AG04450 (cell line): ENCODE data around the gene IQSEC2. TPM values are rescaled to one million over a fixed set of nuclear protein-coding genes. Genes with fewer than 3 reads are reported as not detected.

Experiments used
- CTCF ChIA-PET: fragments of 300-600, 350-600 bp; formaldehyde crosslinking; extraction: SDS; loops from one replicate; lab custom pipeline; 2022; ENCODE audit warnings: antibody characterized with exemption, inconsistent platforms; lab: Charles Lee
- POLR2A ChIA-PET: fragments of 350-600 bp; formaldehyde crosslinking; extraction: SDS; loops from one replicate; lab custom pipeline; 2021; ENCODE audit warnings: antibody characterized with exemption, inconsistent platforms; lab: Yijun Ruan, JAX
- DNase-seq: peaks from one replicate; pipeline ENCODE4 v3.0.0-alpha.2; 2011; ENCODE audit warnings: low read depth, low spot score
- H3K27ac ChIP-seq: one replicate; pipeline ENCODE4 v1.5.1; 2012; ENCODE audit warnings: low read depth, low read length, control low read depth
- H3K27me3 ChIP-seq: one replicate; pipeline ENCODE4 v1.6.0; 2012; ENCODE audit warnings: low read length; ENCODE audit not compliant: control insufficient read depth, insufficient read depth
- H3K4me3 ChIP-seq: 2 replicates; pipeline ENCODE4 v1.5.1; 2011; ENCODE audit warnings: mild to moderate bottlenecking, low read depth, low read length, control low read depth
- H3K9me3 ChIP-seq: 2 replicates; pipeline ENCODE4 v1.5.1; 2012; ENCODE audit warnings: low read length; ENCODE audit not compliant: control insufficient read depth, insufficient read depth
- CTCF ChIP-seq: IDR thresholded peaks from 2 replicates; pipeline ENCODE4 v1.5.1; 2011; ENCODE audit warnings: low read depth, low read length, control low read depth, inconsistent platforms
- polyA plus RNA-seq: library from polyadenylated mRNA; depleted of rRNA; stranded (reverse); fragments of >200 nt; gene quantifications from 2 replicates; pipeline ENCODE4 v1.2.3, GENCODE V29; 2011

Gene IQSEC2
- polyA plus RNA-seq, 1 experiment: 9.1 TPM

GRCh38 chrX:53272808-53273337 lies 8.5 kb downstream of the IQSEC2 start:
- H3K27ac ChIP-seq: no peak overlapping the region
- no peak for DNase-seq
- no peaks in the 10 kb centered on the region for H3K27me3 ChIP-seq
- no peaks in the 10 kb centered on the region for H3K9me3 ChIP-seq
- ChIA-PET CTCF (interaction anchor here (1.1 to 1.2 kb wide), 2 partner anchors 11 to 12 kb away, joined by 3 to 8 read pairs; no protein-coding TSS in a partner anchor), POLR2A (interaction anchor here (1.3 kb wide), 1 partner anchor 9 kb away, joined by 3 read pairs; the partner anchor contains the start of gene IQSEC2)
- H3K4me3 ChIP-seq: no peak overlapping the region
- TF ChIP-seq CTCF: no peak

- TF ChIP-seq CTCF: no peak
- Histone ChIP-seq H3K9me3 (no peaks in the 10 kb centered on the region), H3K27me3 (no peaks in the 10 kb centered on the region), H3K27ac (no peak overlapping the region), H3K4me3 (no peak overlapping the region)
- CTCF ChIA-PET: interaction anchor here (0.6 kb wide), 1 partner anchor 25 kb away, joined by 3 read pairs; no protein-coding TSS in a partner anchor
- POLR2A ChIA-PET: no interaction called here
- no peak for DNase-seq
These were observed 11.8 kb downstream of the IQSEC2 start for GRCh38 chrX:53269536-53270107.

- H3K27me3 ChIP-seq: no peaks in the 10 kb centered on the region
- ChIA-PET CTCF (no interaction called here), POLR2A (no interaction called here)
- TF ChIP-seq CTCF: no peak
- no peaks in the 10 kb centered on the region for H3K9me3 ChIP-seq
- H3K4me3 ChIP-seq: no peak overlapping the region
- no peak for DNase-seq
- H3K27ac ChIP-seq: no peak overlapping the region
These were observed 13.2 kb downstream of the IQSEC2 start for GRCh38 chrX:53268173-53268572.

GRCh38 chrX:53266914-53267313 lies 14.5 kb downstream of the IQSEC2 start:
- CTCF ChIA-PET: no interaction called here
- TF ChIP-seq CTCF: no peak
- Histone ChIP-seq H3K4me3 (no peak overlapping the region), H3K27ac (no peak overlapping the region), H3K9me3 (no peaks in the 10 kb centered on the region), H3K27me3 (no peaks in the 10 kb centered on the region)
- POLR2A ChIA-PET: no interaction called here
- no peak for DNase-seq

- Histone ChIP-seq H3K4me3 (no peak overlapping the region), H3K27ac (peak overlapping the region; percentile 68), H3K9me3 (no peaks in the 10 kb centered on the region), H3K27me3 (no peaks in the 10 kb centered on the region)
- ChIA-PET CTCF (interaction anchor here (1.0 kb wide), 1 partner anchor 48 kb away, joined by 4 read pairs; no protein-coding TSS in a partner anchor), POLR2A (no interaction called here)
- no peak for DNase-seq
- no peak for TF ChIP-seq CTCF
These were observed 15.4 kb downstream of the IQSEC2 start for GRCh38 chrX:53265771-53266574.
